ENCODE results near the gene ZSWIM1.

DNA sequence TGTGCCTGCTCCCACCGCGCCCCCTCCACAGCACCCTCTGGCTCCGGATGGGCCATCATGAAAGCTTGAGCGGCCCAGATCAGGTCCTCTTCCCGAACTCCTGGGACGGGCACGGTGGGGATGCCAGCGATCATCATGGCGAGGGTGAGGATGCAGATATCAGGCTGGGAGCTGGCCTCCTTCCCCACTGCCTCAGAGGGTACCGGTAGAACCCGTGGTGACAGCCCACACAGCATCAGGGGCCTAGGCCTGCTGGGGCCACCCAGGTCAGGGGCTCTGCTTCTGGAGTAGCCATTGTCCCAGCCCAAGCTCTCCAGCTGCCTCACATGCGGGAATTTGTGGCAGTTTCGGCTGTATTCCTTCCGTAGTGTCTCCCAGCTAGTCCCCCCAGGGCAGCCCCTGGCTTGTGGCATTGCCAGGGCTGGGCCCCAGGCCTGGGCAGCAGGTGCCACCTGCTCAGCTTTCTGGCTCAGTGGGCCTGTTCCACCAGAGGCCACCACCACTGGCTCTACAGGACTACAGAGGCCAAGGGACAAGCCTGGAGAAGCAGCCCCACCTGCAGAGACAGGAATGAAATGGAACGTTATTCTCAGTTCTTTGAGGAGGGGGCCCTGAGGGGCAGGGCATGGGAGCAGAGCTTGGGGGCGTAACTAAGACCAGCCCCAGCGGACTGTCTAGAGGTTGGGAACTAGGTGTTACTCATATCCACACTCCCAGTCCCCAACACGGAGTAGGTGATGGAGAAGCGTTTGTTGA lies 5.7 kb downstream of the ZSWIM1 start:
- TF ChIP-seq POLR2A (IDR thresholded peaks at IDR 0.05; ENCODE audit: low read length) (no peak), GATA1 (IDR thresholded peaks at IDR 0.05; ENCODE audit: low read depth, low read length) (no peak)
